HFF-Myc (cell line): ENCODE data around the gene CENPM.

ENCODE experiments used
- DNase-seq: peaks from one replicate; pipeline ENCODE4 v3.0.0-alpha.2; 2011; ENCODE audit warnings: low read depth; ENCODE audit errors: extremely low read depth
- H3K4me3 ChIP-seq: replicated peaks from 2 replicates; pipeline ENCODE4 v1.5.1; 2011; ENCODE audit warnings: low read depth, mild to moderate bottlenecking, control low read depth, low read length
- CTCF ChIP-seq: IDR thresholded peaks from 2 replicates; pipeline ENCODE4 v1.5.1; 2012; ENCODE audit warnings: mild to moderate bottlenecking, low read depth, low read length, control low read depth; ENCODE audit errors: missing control alignments

Gene CENPM

GRCh38 chr22:41913842-41914534 lies 33.0 kb downstream of the CENPM start:
- no peak overlapping the region for H3K4me3 ChIP-seq
- no peak for DNase-seq
- no peak for TF ChIP-seq CTCF

- no peak for DNase-seq
- TF ChIP-seq CTCF: no peak
- no peak overlapping the region for H3K4me3 ChIP-seq
These were observed 33.8 kb downstream of the CENPM start for GRCh38 chr22:41913040-41913719.

- no peak for TF ChIP-seq CTCF
- DNase-seq: no peak
- H3K4me3 ChIP-seq: no peak overlapping the region
These were observed 34.5 kb downstream of the CENPM start for GRCh38 chr22:41912338-41913039.

GRCh38 chr22:41911001-41911611 lies 35.8 kb downstream of the CENPM start:
- no peak for DNase-seq
- no peak for TF ChIP-seq CTCF
- no peak overlapping the region for H3K4me3 ChIP-seq

- no peak for DNase-seq
- H3K4me3 ChIP-seq: no peak overlapping the region
- TF ChIP-seq CTCF: no peak
These were observed 36.6 kb downstream of the CENPM start for GRCh38 chr22:41910050-41911000.

- no peak for TF ChIP-seq CTCF
- DNase-seq: no peak
- no peak overlapping the region for H3K4me3 ChIP-seq
These were observed 37.5 kb downstream of the CENPM start for GRCh38 chr22:41909310-41910049.
